Thoracic aorta (tissue), 2 donors: Measurements from ENCODE around the gene ECI2. TPM values are rescaled to one million over a fixed set of nuclear protein-coding genes. Genes with fewer than 3 reads are reported as not detected.
"Not testable (repeated sequence)": the region's sequence is repeated elsewhere in the genome, so short reads cannot be mapped to it uniquely, and the experiment has no call there.

Source experiments
- ATAC-seq: fragments of 150-250 bp; one replicate; pipeline ENCODE4 v1.8.0; 2017; ENCODE audit warnings: low read depth; ENCODE audit not compliant: insufficient number of reproducible peaks, low FRiP score
- DNase-seq: peaks from one replicate; pipeline ENCODE4 v3.0.0-alpha.2; 2020; ENCODE audit warnings: low spot score
- H3K27ac ChIP-seq, 2 donors: fragments of 200-600 bp; sonication (generic); 1 replicate in 1 of 2; 2 replicates in 1 of 2; pipeline ENCODE4 v1.5.1; 2016; ENCODE audit warnings: mild to moderate bottlenecking in 2 of 2, moderate library complexity in 2 of 2
- H3K27me3 ChIP-seq: fragments of 200-600 bp; sonication (generic); replicated peaks from 2 replicates; pipeline ENCODE4 v1.6.0; 2016; ENCODE audit warnings: mild to moderate bottlenecking; ENCODE audit not compliant: insufficient read depth
- H3K36me3 ChIP-seq: fragments of 200-600 bp; sonication (generic); one replicate; pipeline ENCODE4 v1.5.1; 2016
- H3K4me1 ChIP-seq, 2 donors: fragments of 200-600 bp; sonication (generic); 1 replicate in 1 of 2; 2 replicates in 1 of 2; pipeline versions ENCODE4 v1.5.1 to v1.6.0; 2016; ENCODE audit warnings: low read depth in 2 of 2, mild to moderate bottlenecking in 1 of 2; ENCODE audit not compliant: control insufficient read depth in 1 of 2
- H3K4me3 ChIP-seq: fragments of 200-600 bp; sonication (generic); 2 replicates; pipeline ENCODE4 v1.5.1; 2016; ENCODE audit warnings: mild to moderate bottlenecking
- H3K9me3 ChIP-seq: fragments of 200-600 bp; sonication (generic); 2 replicates; pipeline ENCODE4 v1.5.1; 2016
- CTCF ChIP-seq: fragments of 200-600 bp; sonication (generic); IDR thresholded peaks from one replicate; pipeline ENCODE4 v1.5.1; 2019; ENCODE audit warnings: antibody characterized with exemption
- total RNA-seq, 2 donors: library from RNA; depleted of rRNA; stranded (reverse); fragments of >200 nt; gene quantifications; one replicate each; pipeline versions ENCODE4 v1.1.0 to v1.2.3, GENCODE V29; 2016

The ECI2 gene
- total RNA-seq, 2 donors from 2014 or later: 28.9 to 31.0 TPM

- TF ChIP-seq CTCF: no peak
- H3K27me3 ChIP-seq: no peaks in the 10 kb centered on the region
- no peak overlapping the region for H3K27ac ChIP-seq
- H3K4me1 ChIP-seq: no peaks in the 10 kb centered on the region
- H3K9me3 ChIP-seq: no peaks in the 10 kb centered on the region
- no peaks in the 10 kb centered on the region for H3K36me3 ChIP-seq
- ATAC-seq (no peak), DNase-seq (no peak)
- H3K4me3 ChIP-seq: no peak overlapping the region
Observed at GRCh38 chr6:4091941-4092340, 43.4 kb downstream of the ECI2 start.

GRCh38 chr6:4090043-4090442 lies 45.3 kb downstream of the ECI2 start:
- not testable (repeated sequence) for H3K36me3 ChIP-seq, H3K9me3 ChIP-seq, H3K4me1 ChIP-seq, DNase-seq, H3K27ac ChIP-seq, H3K27me3 ChIP-seq, ATAC-seq, H3K4me3 ChIP-seq

- no peak for ATAC-seq
- TF ChIP-seq CTCF: no peak
- no peaks in the 10 kb centered on the region for H3K4me1 ChIP-seq
Observed at GRCh38 chr6:4088704-4089103, 46.7 kb downstream of the ECI2 start.

GRCh38 chr6:4085332-4085700 lies 50.1 kb downstream of the ECI2 start:
- no peak for ATAC-seq
- H3K27ac ChIP-seq: no peak overlapping the region
- H3K27me3 ChIP-seq: no peaks in the 10 kb centered on the region
- no peak for DNase-seq
- TF ChIP-seq CTCF: no peak
- no peaks in the 10 kb centered on the region for H3K36me3 ChIP-seq
- H3K9me3 ChIP-seq: no peaks in the 10 kb centered on the region
- no peaks in the 10 kb centered on the region for H3K4me1 ChIP-seq
- no peak overlapping the region for H3K4me3 ChIP-seq

More at GRCh38 chr6:4088704-4089103, 46.7 kb downstream of the ECI2 start:
- H3K27me3 ChIP-seq: no peaks in the 10 kb centered on the region
- no peaks in the 10 kb centered on the region for H3K9me3 ChIP-seq
- H3K4me3 ChIP-seq: no peak overlapping the region
- no peaks in the 10 kb centered on the region for H3K36me3 ChIP-seq
- no peak for DNase-seq
- no peak overlapping the region for H3K27ac ChIP-seq

GRCh38 chr6:4084444-4085331 lies 50.7 kb downstream of the ECI2 start:
- no peaks in the 10 kb centered on the region for H3K36me3 ChIP-seq
- H3K4me1 ChIP-seq: no peaks in the 10 kb centered on the region
- no peak for ATAC-seq
- no peak for TF ChIP-seq CTCF
- no peak for DNase-seq
- H3K27me3 ChIP-seq: no peaks in the 10 kb centered on the region
- H3K4me3 ChIP-seq: no peak overlapping the region
- no peak overlapping the region for H3K27ac ChIP-seq
- no peaks in the 10 kb centered on the region for H3K9me3 ChIP-seq
